Cardiac muscle cell (in vitro differentiated cells and primary cell): Measurements from ENCODE around the gene TIAM2. TPM values are rescaled to one million over a fixed set of nuclear protein-coding genes. Genes with fewer than 3 reads are reported as not detected.

Source experiments
- DNase-seq, 2 donors: peaks; one replicate each; pipeline versions ENCODE4 v3.0.0 to v3.0.0-alpha.2; 2010 to 2017; ENCODE audit warnings: low read depth in 1 of 2, low spot score in 1 of 2
- H3K27ac ChIP-seq: fragments of 200-600 bp; sonication (generic); 2 replicates; pipeline ENCODE4 v1.5.1; 2016
- H3K27me3 ChIP-seq: fragments of 200-600 bp; sonication (generic); 2 replicates; pipeline ENCODE4 v1.6.0; 2016; ENCODE audit warnings: control low read depth
- H3K36me3 ChIP-seq: fragments of 200-600 bp; sonication (generic); 2 replicates; pipeline ENCODE4 v1.5.1; 2016; ENCODE audit warnings: control low read depth
- H3K4me1 ChIP-seq: fragments of 200-600 bp; sonication (generic); 2 replicates; pipeline ENCODE4 v1.8.1; 2017; ENCODE audit warnings: low read depth, mild to moderate bottlenecking, mixed run types
- H3K4me3 ChIP-seq: fragments of 200-600 bp; sonication (generic); 2 replicates; pipeline ENCODE4 v1.5.1; 2016; ENCODE audit warnings: mild to moderate bottlenecking
- H3K9me3 ChIP-seq: fragments of 200-600 bp; sonication (generic); 2 replicates; pipeline ENCODE4 v1.5.1; 2017; ENCODE audit warnings: low read depth, mild to moderate bottlenecking, control low read depth
- CTCF ChIP-seq: IDR thresholded peaks from 2 replicates; pipeline ENCODE4 v1.5.1; 2012; ENCODE audit warnings: low read depth, mild to moderate bottlenecking, low read length
- polyA plus RNA-seq: library from polyadenylated mRNA; unstranded; fragments of >200 nt; fragmentation: Nextera tagmentation; extraction: Ambion mirVana; gene quantifications from 2 replicates; pipeline ENCODE4 v1.2.1, GENCODE V29; 2016
- total RNA-seq: library from RNA; depleted of rRNA; stranded (reverse); fragments of >200 nt; gene quantifications from 2 replicates; pipeline ENCODE4 v1.2.3, GENCODE V29; 2016

TIAM2 gene
- total and polyA plus RNA-seq, 2 experiments from 2014 or later, result 3.9 to 12.4 TPM

DNA sequence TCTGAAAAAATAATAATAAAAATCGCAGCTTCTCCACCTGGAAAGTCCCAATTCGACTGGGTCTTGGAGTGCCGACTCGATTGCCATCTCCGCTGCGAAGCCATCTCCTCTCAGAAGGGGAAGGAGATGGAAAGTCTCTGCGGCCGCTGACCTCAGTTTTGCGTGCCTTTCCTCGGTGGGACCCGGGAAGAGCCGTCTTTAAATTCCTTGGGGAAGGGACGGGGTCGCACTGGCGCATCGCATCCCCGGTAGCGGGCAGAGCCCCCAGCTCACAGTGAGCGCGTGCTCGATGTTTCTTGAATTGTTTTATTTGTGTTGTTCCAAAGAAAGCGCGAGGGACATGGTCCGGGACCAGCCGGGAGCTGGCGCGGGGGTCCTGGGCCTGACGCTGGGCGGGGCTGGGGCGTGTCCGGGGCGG lies 270 bp upstream of the TIAM2 start:
- H3K4me3 ChIP-seq, result peak overlapping the region; percentile 70
- no peaks in the 10 kb centered on the region for H3K36me3 ChIP-seq
- H3K27ac ChIP-seq, result no peak overlapping the region
- no peaks in the 10 kb centered on the region for H3K4me1 ChIP-seq
- TF ChIP-seq CTCF, result no peak
- H3K27me3 ChIP-seq, result peaks cover 80% of the 10 kb centered on the region
- no peak for DNase-seq
- no peaks in the 10 kb centered on the region for H3K9me3 ChIP-seq

DNA sequence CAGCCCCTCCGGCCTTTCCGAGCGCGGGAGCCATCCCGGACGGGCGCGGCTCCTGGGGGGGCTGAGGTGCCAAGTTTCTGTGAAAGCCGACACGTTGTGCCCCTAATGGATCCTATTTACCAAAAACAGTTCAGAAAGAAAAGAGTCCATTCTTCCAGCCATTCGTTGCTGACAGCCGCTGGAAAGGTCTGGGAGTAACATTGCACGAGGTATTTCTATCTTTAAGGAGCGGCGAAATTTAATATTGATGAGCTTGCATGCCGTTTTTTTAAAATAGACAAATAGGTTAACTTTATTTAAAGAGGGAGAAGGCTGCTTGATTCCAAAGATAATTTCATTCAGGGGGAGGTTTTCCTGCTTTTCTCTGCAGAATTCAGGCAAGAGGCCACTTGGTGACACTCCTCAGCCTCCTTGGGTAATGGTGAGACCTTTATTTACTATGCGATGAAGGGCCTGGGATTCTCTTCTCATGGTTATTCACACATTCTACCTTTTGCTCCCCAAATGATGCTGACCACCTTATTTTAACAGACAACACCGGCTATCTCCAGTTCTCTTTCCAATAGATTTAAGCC lies 988 bp downstream of the TIAM2 start:
- H3K27me3 ChIP-seq, result peaks cover 67% of the 10 kb centered on the region
- TF ChIP-seq CTCF, result no peak
- H3K36me3 ChIP-seq, result no peaks in the 10 kb centered on the region
- no peaks in the 10 kb centered on the region for H3K4me1 ChIP-seq
- H3K4me3 ChIP-seq, result peak overlapping the region; percentile 70
- no peak overlapping the region for H3K27ac ChIP-seq
- no peak for DNase-seq
- no peaks in the 10 kb centered on the region for H3K9me3 ChIP-seq

GRCh38 chr6:154996841-154997311 lies 1.8 kb downstream of the TIAM2 start:
- no peak for DNase-seq
- Histone ChIP-seq H3K36me3 (no peaks in the 10 kb centered on the region), H3K4me3 (no peak overlapping the region), H3K27me3 (peaks cover 65% of the 10 kb centered on the region), H3K27ac (no peak overlapping the region), H3K4me1 (no peaks in the 10 kb centered on the region), H3K9me3 (no peaks in the 10 kb centered on the region)
- TF ChIP-seq CTCF, result no peak

- DNase-seq, result no peak
- no peaks in the 10 kb centered on the region for H3K9me3 ChIP-seq
- no peak overlapping the region for H3K4me3 ChIP-seq
- no peak overlapping the region for H3K27ac ChIP-seq
- H3K27me3 ChIP-seq, result peaks cover 49% of the 10 kb centered on the region
- no peak for TF ChIP-seq CTCF
- H3K36me3 ChIP-seq, result no peaks in the 10 kb centered on the region
- H3K4me1 ChIP-seq, result no peaks in the 10 kb centered on the region
Measured at GRCh38 chr6:154998855-154999254, 3.7 kb downstream of the TIAM2 start.

- DNase-seq, result no peak
- Histone ChIP-seq H3K27ac (no peak overlapping the region), H3K4me3 (no peak overlapping the region), H3K4me1 (no peaks in the 10 kb centered on the region), H3K9me3 (no peaks in the 10 kb centered on the region), H3K36me3 (no peaks in the 10 kb centered on the region), H3K27me3 (peaks cover 31% of the 10 kb centered on the region)
- TF ChIP-seq CTCF, result no peak
Measured at GRCh38 chr6:155001482-155001881, 6.4 kb downstream of the TIAM2 start.
